ENCODE results near the gene ASCC1. TPM values are rescaled to one million over a fixed set of nuclear protein-coding genes. Genes with fewer than 3 reads are reported as not detected.

The ASCC1 gene
- total RNA-seq, 3 donors from 2014 or later (not counting 1 experiment from before 2014, with no cell fraction given) = 26.0 to 35.2 (median 29.3) TPM

DNA sequence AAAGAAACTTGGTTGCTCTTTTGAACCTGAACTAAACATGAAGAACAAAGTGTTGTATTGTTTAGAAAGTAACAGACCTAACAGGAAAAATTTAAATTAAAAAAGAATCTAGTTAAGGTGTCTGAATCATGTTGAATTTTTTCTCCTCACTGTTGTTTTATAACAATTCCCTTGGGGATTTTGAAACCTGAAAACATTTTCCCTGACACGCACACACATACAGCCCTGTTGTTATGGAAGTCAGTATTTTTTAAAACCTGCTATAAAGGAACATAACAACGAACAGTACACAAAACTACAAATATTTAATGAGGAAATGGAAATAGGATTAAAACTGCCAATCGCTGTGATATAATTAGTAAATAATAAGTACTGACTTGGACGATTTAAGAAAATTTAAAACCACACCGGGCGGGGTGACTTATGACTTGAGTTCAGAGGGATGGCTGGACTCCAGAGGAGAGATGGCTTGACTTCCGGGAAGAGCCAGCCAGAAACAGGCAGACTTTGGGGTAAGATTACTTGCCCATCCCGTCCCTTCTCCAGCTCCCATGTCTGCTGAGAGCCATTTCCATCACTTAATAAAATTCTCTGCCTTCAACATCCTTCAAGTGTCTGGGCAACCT lies 111.5 kb downstream of the ASCC1 start:
- peaks cover 16% of the 10 kb centered on the region for H3K36me3 ChIP-seq (ENCODE audit: control insufficient read depth, insufficient read depth, low read length)

DNA sequence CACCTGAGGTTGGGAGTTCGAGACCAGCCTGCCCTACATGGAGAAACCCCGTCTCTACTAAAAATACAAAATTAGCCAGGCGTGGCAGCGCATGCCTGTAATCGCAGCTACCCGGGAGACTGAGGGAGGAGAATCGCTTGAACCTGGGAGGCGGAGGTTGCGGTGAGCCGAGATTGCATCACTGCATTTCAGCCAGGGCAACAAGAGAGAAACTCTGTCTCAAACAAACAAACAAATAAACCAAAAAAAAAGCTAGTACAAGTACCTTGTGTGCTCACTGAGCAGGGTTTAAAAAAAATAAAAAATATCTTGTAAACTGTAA lies 116.5 kb downstream of the ASCC1 start:
- no peak for DNase-seq
- intact Hi-C loops (cut with micrococcal nuclease) = no loop called here
- TF ChIP-seq, protein P1, sequence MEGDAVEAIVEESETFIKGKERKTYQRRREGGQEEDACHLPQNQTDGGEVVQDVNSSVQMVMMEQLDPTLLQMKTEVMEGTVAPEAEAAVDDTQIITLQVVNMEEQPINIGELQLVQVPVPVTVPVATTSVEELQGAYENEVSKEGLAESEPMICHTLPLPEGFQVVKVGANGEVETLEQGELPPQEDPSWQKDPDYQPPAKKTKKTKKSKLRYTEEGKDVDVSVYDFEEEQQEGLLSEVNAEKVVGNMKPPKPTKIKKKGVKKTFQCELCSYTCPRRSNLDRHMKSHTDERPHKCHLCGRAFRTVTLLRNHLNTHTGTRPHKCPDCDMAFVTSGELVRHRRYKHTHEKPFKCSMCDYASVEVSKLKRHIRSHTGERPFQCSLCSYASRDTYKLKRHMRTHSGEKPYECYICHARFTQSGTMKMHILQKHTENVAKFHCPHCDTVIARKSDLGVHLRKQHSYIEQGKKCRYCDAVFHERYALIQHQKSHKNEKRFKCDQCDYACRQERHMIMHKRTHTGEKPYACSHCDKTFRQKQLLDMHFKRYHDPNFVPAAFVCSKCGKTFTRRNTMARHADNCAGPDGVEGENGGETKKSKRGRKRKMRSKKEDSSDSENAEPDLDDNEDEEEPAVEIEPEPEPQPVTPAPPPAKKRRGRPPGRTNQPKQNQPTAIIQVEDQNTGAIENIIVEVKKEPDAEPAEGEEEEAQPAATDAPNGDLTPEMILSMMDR (IDR thresholded peaks at IDR 0.05) = no peak
- Mint-ChIP-seq H3K9me3 (no peaks in the 10 kb centered on the region), H3K4me1 (no peaks in the 10 kb centered on the region), H3K4me3 (no peak overlapping the region), H3K36me3 (peaks cover 21% of the 10 kb centered on the region), H3K27ac (no peak overlapping the region), H3K27me3 (ENCODE audit: low read depth in 2 of 2) (no peaks in the 10 kb centered on the region)
- 99% methylated on average over 10 of the region's 10 CpGs for WGBS (ENCODE audit: insufficient coverage)
- ATAC-seq = no peak
- no peak overlapping the region for H3K4me3 ChIP-seq (ENCODE audit: low read length)
- no peak overlapping the region for H3K27ac ChIP-seq (ENCODE audit: low read length)
- no peaks in the 10 kb centered on the region for H3K9me3 ChIP-seq (ENCODE audit: control insufficient read depth, insufficient read depth, low read length)
- H3K36me3 ChIP-seq (ENCODE audit: control insufficient read depth, insufficient read depth, low read length) = peaks cover 22% of the 10 kb centered on the region
- no peaks in the 10 kb centered on the region for H3K4me1 ChIP-seq (ENCODE audit: control insufficient read depth, insufficient read depth, low read length)
- H3K27me3 ChIP-seq (ENCODE audit: control insufficient read depth, insufficient read depth, low read length) = no peaks in the 10 kb centered on the region

More for the DNA sequence above, 111.5 kb downstream of the ASCC1 start:
- no peaks in the 10 kb centered on the region for H3K27me3 ChIP-seq (ENCODE audit: control insufficient read depth, insufficient read depth, low read length)
- DNase-seq (no peak), ATAC-seq (no peak)
- H3K9me3 Mint-ChIP-seq = no peaks in the 10 kb centered on the region
- WGBS (ENCODE audit: insufficient coverage) = 96% methylated on average over 6 of the region's 8 CpGs
- H3K4me3 Mint-ChIP-seq = no peak overlapping the region
- intact Hi-C loops (cut with micrococcal nuclease) = no loop called here
- no peak overlapping the region for H3K27ac ChIP-seq (ENCODE audit: low read length)
- no peaks in the 10 kb centered on the region for H3K27me3 Mint-ChIP-seq (ENCODE audit: low read depth in 2 of 2)
- H3K4me3 ChIP-seq (ENCODE audit: low read length) = no peak overlapping the region
- H3K27ac Mint-ChIP-seq = no peak overlapping the region
- H3K4me1 Mint-ChIP-seq = peaks cover 13 to 21% of the 10 kb centered on the region in 2 donors
- H3K9me3 ChIP-seq (ENCODE audit: control insufficient read depth, insufficient read depth, low read length) = no peaks in the 10 kb centered on the region
- peaks cover 13% of the 10 kb centered on the region for H3K36me3 Mint-ChIP-seq
- TF ChIP-seq, protein P1 (IDR thresholded peaks at IDR 0.05) = no peak
- peaks cover 12% of the 10 kb centered on the region for H3K4me1 ChIP-seq (ENCODE audit: control insufficient read depth, insufficient read depth, low read length)

DNA sequence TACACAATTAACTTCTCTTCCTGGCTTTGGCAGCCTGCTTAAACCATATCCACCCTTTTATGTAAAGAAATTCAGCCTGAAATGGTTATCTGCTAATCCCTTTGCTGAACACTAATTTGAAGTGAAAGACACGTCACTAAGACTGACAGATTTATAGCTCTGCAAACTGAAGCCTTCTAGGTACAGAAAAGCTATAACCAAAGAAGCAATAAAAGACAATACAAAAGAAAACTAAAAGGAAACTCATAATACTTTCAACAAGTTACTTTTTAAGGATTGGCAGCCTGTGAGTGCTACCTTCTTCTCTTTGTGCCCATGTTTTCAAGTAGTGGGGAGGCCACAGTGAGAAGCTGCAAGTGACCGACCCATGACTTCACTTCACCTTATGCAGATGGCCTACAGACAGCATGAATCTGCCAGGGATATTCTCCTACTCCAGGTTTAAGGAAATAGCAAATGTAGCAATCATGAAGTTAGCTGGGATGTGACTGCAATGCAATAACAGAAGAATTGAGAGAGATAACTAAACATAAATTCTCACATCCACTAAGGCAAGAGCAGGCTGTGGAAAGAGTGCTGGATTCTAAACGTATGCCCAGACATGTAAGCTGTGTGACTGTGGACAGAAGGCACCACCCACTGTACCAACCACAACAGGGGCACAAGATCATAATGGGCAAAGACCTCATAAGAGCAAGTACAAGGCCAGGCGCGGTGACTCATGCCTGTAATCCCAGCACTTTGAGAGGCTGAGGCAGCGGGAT lies 117.1 kb downstream of the ASCC1 start:
- 93% methylated on average over 6 of the region's 6 CpGs for WGBS (ENCODE audit: insufficient coverage)
- H3K27ac Mint-ChIP-seq = no peak overlapping the region
- Histone ChIP-seq H3K27me3 (ENCODE audit: control insufficient read depth, insufficient read depth, low read length) (no peaks in the 10 kb centered on the region), H3K4me3 (ENCODE audit: low read length) (no peak overlapping the region), H3K4me1 (ENCODE audit: control insufficient read depth, insufficient read depth, low read length) (no peaks in the 10 kb centered on the region), H3K27ac (ENCODE audit: low read length) (no peak overlapping the region), H3K9me3 (ENCODE audit: control insufficient read depth, insufficient read depth, low read length) (no peaks in the 10 kb centered on the region), H3K36me3 (ENCODE audit: control insufficient read depth, insufficient read depth, low read length) (peaks cover 22% of the 10 kb centered on the region)
- TF ChIP-seq, protein P1 (IDR thresholded peaks at IDR 0.05) = no peak
- no peaks in the 10 kb centered on the region for H3K27me3 Mint-ChIP-seq (ENCODE audit: low read depth in 2 of 2)
- H3K4me3 Mint-ChIP-seq = no peak overlapping the region
- no peak for ATAC-seq
- no peaks in the 10 kb centered on the region for H3K9me3 Mint-ChIP-seq
- intact Hi-C loops (cut with micrococcal nuclease) = no loop called here
- DNase-seq = no peak
- peaks cover 21% of the 10 kb centered on the region for H3K36me3 Mint-ChIP-seq
- H3K4me1 Mint-ChIP-seq = no peaks in the 10 kb centered on the region

Measured in natural killer cell (primary cell).